HG03135 (cell line): ENCODE data around the gene FSIP1.

Experiments used
- ATAC-seq: cut with Tn5 transposase; IDR thresholded peaks from one replicate; pipeline ENCODE4 v1.9.1; 2021; ENCODE audit warnings: mild to moderate bottlenecking, moderate library complexity; ENCODE audit not compliant: unreplicated experiment

FSIP1 gene

GRCh38 chr15:39721893-39722292 lies 60.7 kb downstream of the FSIP1 start:
- ATAC-seq: no peak

- ATAC-seq: no peak
Observed at GRCh38 chr15:39720621-39721611, 61.7 kb downstream of the FSIP1 start.

- no peak for ATAC-seq
Observed at GRCh38 chr15:39720081-39720480, 62.6 kb downstream of the FSIP1 start.

GRCh38 chr15:39719109-39719508 lies 63.5 kb downstream of the FSIP1 start:
- ATAC-seq: no peak

- ATAC-seq: no peak
Observed at GRCh38 chr15:39717134-39717533, 65.5 kb downstream of the FSIP1 start.

- no peak for ATAC-seq
Observed at GRCh38 chr15:39714251-39714650, 68.4 kb downstream of the FSIP1 start.

- no peak for ATAC-seq
Observed at GRCh38 chr15:39713846-39714245, 68.8 kb downstream of the FSIP1 start.

GRCh38 chr15:39710681-39711080 lies 72.0 kb downstream of the FSIP1 start:
- ATAC-seq: no peak

GRCh38 chr15:39709941-39710340 lies 72.7 kb downstream of the FSIP1 start:
- ATAC-seq: no peak

GRCh38 chr15:39706206-39706605 lies 76.4 kb downstream of the FSIP1 start:
- no peak for ATAC-seq

GRCh38 chr15:39704689-39705088 lies 78.0 kb downstream of the FSIP1 start:
- ATAC-seq: no peak

GRCh38 chr15:39704235-39704634 lies 78.4 kb downstream of the FSIP1 start:
- no peak for ATAC-seq

- ATAC-seq: no peak
Observed at GRCh38 chr15:39701988-39702387, 80.7 kb downstream of the FSIP1 start.

GRCh38 chr15:39700375-39700700 lies 82.3 kb downstream of the FSIP1 start:
- ATAC-seq: no peak

- ATAC-seq: no peak
Observed at GRCh38 chr15:39699516-39700374, 82.9 kb downstream of the FSIP1 start.

- no peak for ATAC-seq
Observed at GRCh38 chr15:39698444-39699390, 83.9 kb downstream of the FSIP1 start.

GRCh38 chr15:39697509-39697908 lies 85.1 kb downstream of the FSIP1 start:
- no peak for ATAC-seq

GRCh38 chr15:39695793-39696192 lies 86.8 kb downstream of the FSIP1 start:
- ATAC-seq: no peak

- ATAC-seq: no peak
Observed at GRCh38 chr15:39692356-39693327, 90.0 kb downstream of the FSIP1 start.
